GM12878 (cell line): ENCODE measurements around the gene WSCD2. TPM values are rescaled to one million over a fixed set of nuclear protein-coding genes. Genes with fewer than 3 reads are reported as not detected.

Experiments used
- ASH2L ChIP-seq: fragments of 300-600, 200-600 bp; sonication (generic); IDR thresholded peaks from 2 replicates; pipeline ENCODE4 v1.6.1; 2017; ENCODE audit warnings: low read depth, mild to moderate bottlenecking, borderline replicate concordance
- ATF7 ChIP-seq: fragments of 450-650 bp; IDR thresholded peaks from 2 replicates; pipeline ENCODE4 v1.6.1; 2016; ENCODE audit warnings: low read depth, mild to moderate bottlenecking
- EZH2 ChIP-seq: IDR thresholded peaks from 2 replicates; pipeline ENCODE4 v1.6.1; 2012; ENCODE audit warnings: low read depth, mild to moderate bottlenecking, control low read depth, inconsistent platforms, low read length, borderline replicate concordance; ENCODE audit not compliant: control insufficient read depth
- FOS ChIP-seq: IDR thresholded peaks from 3 replicates; pipeline ENCODE4 v1.6.1; 2011; ENCODE audit warnings: borderline replicate concordance; ENCODE audit not compliant: insufficient read length; ENCODE audit errors: extremely low read depth
- FOXK2 ChIP-seq: fragments of 450-650 bp; IDR thresholded peaks from 2 replicates; pipeline ENCODE4 v1.6.1; 2017; ENCODE audit warnings: mild to moderate bottlenecking, moderate library complexity
- HDAC2 ChIP-seq: fragments of 200-600 bp; sonication (generic); IDR thresholded peaks from 2 replicates; pipeline ENCODE4 v1.6.1; 2017
- HDGF ChIP-seq: fragments of 450-650 bp; IDR thresholded peaks from 2 replicates; pipeline ENCODE4 v1.6.1; 2016; ENCODE audit warnings: antibody characterized with exemption
- IKZF1 ChIP-seq: fragments of 450-650 bp; conservative IDR thresholded peaks from 2 replicates; pipeline ENCODE4 v1.6.1; 2017; ENCODE audit warnings: antibody characterized with exemption, mild to moderate bottlenecking
- IKZF2 ChIP-seq, 2 experiments: fragments of 450-650 bp; IDR thresholded peaks; 2 replicates each; pipeline ENCODE4 v1.6.1; 2017; ENCODE audit warnings: mild to moderate bottlenecking in 2 of 2, moderate library complexity in 2 of 2
- NFIC ChIP-seq: IDR thresholded peaks from 2 replicates; pipeline ENCODE4 v1.6.1; 2012; ENCODE audit warnings: low read depth, mild to moderate bottlenecking, inconsistent platforms, low read length, moderate library complexity
- NFXL1 ChIP-seq: fragments of 450-650 bp; IDR thresholded peaks from 2 replicates; pipeline ENCODE4 v1.6.1; 2017; ENCODE audit warnings: antibody characterized with exemption, mild to moderate bottlenecking, borderline replicate concordance
- RAD21 ChIP-seq: IDR thresholded peaks from 2 replicates; pipeline ENCODE4 v1.6.1; 2011; ENCODE audit warnings: mild to moderate bottlenecking, low read depth, low read length, moderate library complexity; ENCODE audit not compliant: insufficient read depth
- RELA ChIP-seq: fragments of 450-650 bp; IDR thresholded peaks from 2 replicates; pipeline ENCODE4 v1.8.0; 2014; ENCODE audit warnings: borderline replicate concordance; ENCODE audit not compliant: partially characterized antibody
- RFX5 ChIP-seq: IDR thresholded peaks from 2 replicates; pipeline ENCODE4 v1.6.1; 2011; ENCODE audit warnings: low read depth, low read length, improper control_type of control experiment
- RUNX3 ChIP-seq: IDR thresholded peaks from 2 replicates; pipeline ENCODE4 v1.6.1; 2012; ENCODE audit warnings: low read length, inconsistent platforms
- STAT3 ChIP-seq: IDR thresholded peaks from 2 replicates; pipeline ENCODE4 v1.6.1; 2011; ENCODE audit warnings: low read depth, low read length, improper control_type of control experiment
- YY1 ChIP-seq: IDR thresholded peaks from 2 replicates; pipeline ENCODE4 v1.6.1; 2011; ENCODE audit warnings: low read depth, mild to moderate bottlenecking, low read length
- ZNF24 ChIP-seq: fragments of 450-650 bp; IDR thresholded peaks from 2 replicates; pipeline ENCODE4 v1.6.1; 2017; ENCODE audit warnings: antibody characterized with exemption, mild to moderate bottlenecking
- polyA plus RNA-seq, 11 experiments: library from polyadenylated mRNA; depleted of rRNA in 4 of 11; unstranded in 6 of 11; stranded (reverse) in 5 of 11; fragments of >200 nt; fragmentation: Nextera tagmentation in 4 of 11; fragmentation: Illumina TruSeq in 1 of 11; extraction: Ambion mirVana in 4 of 11; extraction: Trizol in 1 of 11; gene quantifications; 1 replicate in 1 of 11; 2 replicates in 10 of 11; pipeline versions ENCODE4 v1.2.1 to v1.2.3, GENCODE V29; 2011 to 2016; ENCODE audit warnings: inconsistent platforms in 2 of 11, missing spikeins in 2 of 11, low read depth in 1 of 11
- total RNA-seq, 4 experiments: library from RNA; depleted of rRNA in 3 of 4; stranded (reverse); fragments of >200 nt in 3 of 4; fragmentation: Illumina TruSeq in 1 of 4; extraction: Trizol in 1 of 4; gene quantifications; 2 replicates each; pipeline versions ENCODE4 v1.2.1 to v1.2.3, GENCODE V29; 2013 to 2021
- TF ChIP-seq, protein P1 (sequence below): IDR thresholded peaks from 2 replicates; pipeline ENCODE4 v1.6.1; 2012; ENCODE audit warnings: low read depth, low read length, improper control_type of control experiment
- TF ChIP-seq, protein P2 (sequence below): fragments of 450-650 bp; IDR thresholded peaks from 2 replicates; pipeline ENCODE4 v1.6.1; 2014; ENCODE audit warnings: mild to moderate bottlenecking
- TF ChIP-seq, protein P3 (sequence below): fragments of 150-350 bp; IDR thresholded peaks from 2 replicates; pipeline ENCODE4 v1.6.1; 2016; ENCODE audit warnings: low read depth, low read length
- TF ChIP-seq, protein P4 (sequence below): fragments of 150-350 bp; IDR thresholded peaks from 2 replicates; pipeline ENCODE4 v1.6.1; 2014; ENCODE audit warnings: mild to moderate bottlenecking, low read depth, low read length

The WSCD2 gene
- total and polyA plus RNA-seq, 10 of the 15 experiments (the other 5 are each of a cell fraction or from before 2014, with no cell fraction given) = 0.41 TPM; not detected in 9

DNA sequence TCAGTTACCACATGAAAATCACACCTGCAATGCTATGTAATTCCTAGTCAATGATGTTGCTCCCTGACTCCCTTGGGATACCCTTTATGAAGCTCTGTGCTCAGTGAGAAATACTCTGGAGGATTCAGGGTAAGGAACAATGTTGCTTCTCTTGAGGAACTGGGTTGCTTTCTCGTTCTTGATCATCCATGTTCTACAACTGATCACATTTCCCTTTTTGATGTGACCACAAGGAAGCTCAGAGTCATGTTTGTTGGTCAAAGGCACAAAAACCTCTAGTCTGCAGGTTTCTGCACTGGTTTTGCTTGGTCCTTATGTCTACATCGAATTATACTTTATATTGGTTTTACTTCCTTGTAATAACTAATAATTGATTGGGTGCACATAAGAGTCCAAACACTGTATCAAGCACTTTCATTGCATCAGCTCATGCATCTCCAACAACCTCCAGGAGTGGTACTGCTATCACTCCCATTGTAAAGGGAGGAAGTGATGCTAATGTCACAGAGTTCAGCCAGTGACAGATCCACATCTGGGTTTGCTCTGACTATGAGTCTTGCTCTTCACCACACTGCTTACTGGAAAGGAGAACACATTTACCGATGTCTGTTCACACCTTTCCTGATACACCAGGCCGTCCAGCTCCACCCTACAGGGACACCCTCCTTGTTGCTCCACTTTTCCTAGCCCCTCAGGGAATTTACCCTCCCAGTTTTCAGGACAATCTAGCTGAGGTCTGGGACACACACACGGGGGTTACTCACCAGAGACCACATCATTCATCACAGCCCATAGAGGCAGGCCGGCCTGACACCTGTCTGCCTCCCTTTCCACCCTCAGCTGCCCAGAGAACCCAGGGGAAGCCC, 169.0 kb downstream of the WSCD2 start (continued):
- no peak for TF ChIP-seq RELA
- peak; percentile 54 for TF ChIP-seq IKZF1
- TF ChIP-seq RUNX3 = peak; percentile 80
- TF ChIP-seq ASH2L = no peak
- 0 out of 2 replicates have a peak, but pooled peaks have one; percentile 1 for TF ChIP-seq YY1
- no peak for TF ChIP-seq RFX5
- TF ChIP-seq IKZF2 (IDR thresholded peaks at IDR 0.05) = peak; percentile 27 to 37; a peak in 2 of 4 replicates
- no peak for TF ChIP-seq FOS
- no peak for TF ChIP-seq RAD21
- no peak for TF ChIP-seq FOXK2
- TF ChIP-seq, protein P1, sequence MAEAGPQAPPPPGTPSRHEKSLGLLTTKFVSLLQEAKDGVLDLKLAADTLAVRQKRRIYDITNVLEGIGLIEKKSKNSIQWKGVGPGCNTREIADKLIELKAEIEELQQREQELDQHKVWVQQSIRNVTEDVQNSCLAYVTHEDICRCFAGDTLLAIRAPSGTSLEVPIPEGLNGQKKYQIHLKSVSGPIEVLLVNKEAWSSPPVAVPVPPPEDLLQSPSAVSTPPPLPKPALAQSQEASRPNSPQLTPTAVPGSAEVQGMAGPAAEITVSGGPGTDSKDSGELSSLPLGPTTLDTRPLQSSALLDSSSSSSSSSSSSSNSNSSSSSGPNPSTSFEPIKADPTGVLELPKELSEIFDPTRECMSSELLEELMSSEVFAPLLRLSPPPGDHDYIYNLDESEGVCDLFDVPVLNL = no peak
- TF ChIP-seq NFXL1 = no peak
- TF ChIP-seq ZNF24 = no peak
- TF ChIP-seq ATF7 = no peak
- no peak for TF ChIP-seq EZH2
- TF ChIP-seq HDAC2 = no peak
- TF ChIP-seq STAT3 = no peak
- TF ChIP-seq, protein P2, sequence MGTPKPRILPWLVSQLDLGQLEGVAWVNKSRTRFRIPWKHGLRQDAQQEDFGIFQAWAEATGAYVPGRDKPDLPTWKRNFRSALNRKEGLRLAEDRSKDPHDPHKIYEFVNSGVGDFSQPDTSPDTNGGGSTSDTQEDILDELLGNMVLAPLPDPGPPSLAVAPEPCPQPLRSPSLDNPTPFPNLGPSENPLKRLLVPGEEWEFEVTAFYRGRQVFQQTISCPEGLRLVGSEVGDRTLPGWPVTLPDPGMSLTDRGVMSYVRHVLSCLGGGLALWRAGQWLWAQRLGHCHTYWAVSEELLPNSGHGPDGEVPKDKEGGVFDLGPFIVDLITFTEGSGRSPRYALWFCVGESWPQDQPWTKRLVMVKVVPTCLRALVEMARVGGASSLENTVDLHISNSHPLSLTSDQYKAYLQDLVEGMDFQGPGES = no peak
- TF ChIP-seq HDGF = no peak
- TF ChIP-seq, protein P3, sequence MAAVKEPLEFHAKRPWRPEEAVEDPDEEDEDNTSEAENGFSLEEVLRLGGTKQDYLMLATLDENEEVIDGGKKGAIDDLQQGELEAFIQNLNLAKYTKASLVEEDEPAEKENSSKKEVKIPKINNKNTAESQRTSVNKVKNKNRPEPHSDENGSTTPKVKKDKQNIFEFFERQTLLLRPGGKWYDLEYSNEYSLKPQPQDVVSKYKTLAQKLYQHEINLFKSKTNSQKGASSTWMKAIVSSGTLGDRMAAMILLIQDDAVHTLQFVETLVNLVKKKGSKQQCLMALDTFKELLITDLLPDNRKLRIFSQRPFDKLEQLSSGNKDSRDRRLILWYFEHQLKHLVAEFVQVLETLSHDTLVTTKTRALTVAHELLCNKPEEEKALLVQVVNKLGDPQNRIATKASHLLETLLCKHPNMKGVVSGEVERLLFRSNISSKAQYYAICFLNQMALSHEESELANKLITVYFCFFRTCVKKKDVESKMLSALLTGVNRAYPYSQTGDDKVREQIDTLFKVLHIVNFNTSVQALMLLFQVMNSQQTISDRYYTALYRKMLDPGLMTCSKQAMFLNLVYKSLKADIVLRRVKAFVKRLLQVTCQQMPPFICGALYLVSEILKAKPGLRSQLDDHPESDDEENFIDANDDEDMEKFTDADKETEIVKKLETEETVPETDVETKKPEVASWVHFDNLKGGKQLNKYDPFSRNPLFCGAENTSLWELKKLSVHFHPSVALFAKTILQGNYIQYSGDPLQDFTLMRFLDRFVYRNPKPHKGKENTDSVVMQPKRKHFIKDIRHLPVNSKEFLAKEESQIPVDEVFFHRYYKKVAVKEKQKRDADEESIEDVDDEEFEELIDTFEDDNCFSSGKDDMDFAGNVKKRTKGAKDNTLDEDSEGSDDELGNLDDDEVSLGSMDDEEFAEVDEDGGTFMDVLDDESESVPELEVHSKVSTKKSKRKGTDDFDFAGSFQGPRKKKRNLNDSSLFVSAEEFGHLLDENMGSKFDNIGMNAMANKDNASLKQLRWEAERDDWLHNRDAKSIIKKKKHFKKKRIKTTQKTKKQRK = no peak
- peak; percentile 39; the same call in 1 of the 2 replicates for TF ChIP-seq NFIC
- TF ChIP-seq, protein P4, sequence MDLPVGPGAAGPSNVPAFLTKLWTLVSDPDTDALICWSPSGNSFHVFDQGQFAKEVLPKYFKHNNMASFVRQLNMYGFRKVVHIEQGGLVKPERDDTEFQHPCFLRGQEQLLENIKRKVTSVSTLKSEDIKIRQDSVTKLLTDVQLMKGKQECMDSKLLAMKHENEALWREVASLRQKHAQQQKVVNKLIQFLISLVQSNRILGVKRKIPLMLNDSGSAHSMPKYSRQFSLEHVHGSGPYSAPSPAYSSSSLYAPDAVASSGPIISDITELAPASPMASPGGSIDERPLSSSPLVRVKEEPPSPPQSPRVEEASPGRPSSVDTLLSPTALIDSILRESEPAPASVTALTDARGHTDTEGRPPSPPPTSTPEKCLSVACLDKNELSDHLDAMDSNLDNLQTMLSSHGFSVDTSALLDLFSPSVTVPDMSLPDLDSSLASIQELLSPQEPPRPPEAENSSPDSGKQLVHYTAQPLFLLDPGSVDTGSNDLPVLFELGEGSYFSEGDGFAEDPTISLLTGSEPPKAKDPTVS = no peak
- TF ChIP-seq, all 136 proteins: peak for 19
